Hippocampal formation (tissue), 2 donors: ENCODE measurements around the gene RNASEL.
"Not testable (repeated sequence)": the region's sequence is repeated elsewhere in the genome, so short reads cannot be mapped to it uniquely, and the experiment has no call there.

Experiments
- DNase-seq, 2 donors: peaks; one replicate each; lab custom pipeline; 2025; lab: John Stamatoyannopoulos, UW

Gene RNASEL, protein sequence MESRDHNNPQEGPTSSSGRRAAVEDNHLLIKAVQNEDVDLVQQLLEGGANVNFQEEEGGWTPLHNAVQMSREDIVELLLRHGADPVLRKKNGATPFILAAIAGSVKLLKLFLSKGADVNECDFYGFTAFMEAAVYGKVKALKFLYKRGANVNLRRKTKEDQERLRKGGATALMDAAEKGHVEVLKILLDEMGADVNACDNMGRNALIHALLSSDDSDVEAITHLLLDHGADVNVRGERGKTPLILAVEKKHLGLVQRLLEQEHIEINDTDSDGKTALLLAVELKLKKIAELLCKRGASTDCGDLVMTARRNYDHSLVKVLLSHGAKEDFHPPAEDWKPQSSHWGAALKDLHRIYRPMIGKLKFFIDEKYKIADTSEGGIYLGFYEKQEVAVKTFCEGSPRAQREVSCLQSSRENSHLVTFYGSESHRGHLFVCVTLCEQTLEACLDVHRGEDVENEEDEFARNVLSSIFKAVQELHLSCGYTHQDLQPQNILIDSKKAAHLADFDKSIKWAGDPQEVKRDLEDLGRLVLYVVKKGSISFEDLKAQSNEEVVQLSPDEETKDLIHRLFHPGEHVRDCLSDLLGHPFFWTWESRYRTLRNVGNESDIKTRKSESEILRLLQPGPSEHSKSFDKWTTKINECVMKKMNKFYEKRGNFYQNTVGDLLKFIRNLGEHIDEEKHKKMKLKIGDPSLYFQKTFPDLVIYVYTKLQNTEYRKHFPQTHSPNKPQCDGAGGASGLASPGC

DNA sequence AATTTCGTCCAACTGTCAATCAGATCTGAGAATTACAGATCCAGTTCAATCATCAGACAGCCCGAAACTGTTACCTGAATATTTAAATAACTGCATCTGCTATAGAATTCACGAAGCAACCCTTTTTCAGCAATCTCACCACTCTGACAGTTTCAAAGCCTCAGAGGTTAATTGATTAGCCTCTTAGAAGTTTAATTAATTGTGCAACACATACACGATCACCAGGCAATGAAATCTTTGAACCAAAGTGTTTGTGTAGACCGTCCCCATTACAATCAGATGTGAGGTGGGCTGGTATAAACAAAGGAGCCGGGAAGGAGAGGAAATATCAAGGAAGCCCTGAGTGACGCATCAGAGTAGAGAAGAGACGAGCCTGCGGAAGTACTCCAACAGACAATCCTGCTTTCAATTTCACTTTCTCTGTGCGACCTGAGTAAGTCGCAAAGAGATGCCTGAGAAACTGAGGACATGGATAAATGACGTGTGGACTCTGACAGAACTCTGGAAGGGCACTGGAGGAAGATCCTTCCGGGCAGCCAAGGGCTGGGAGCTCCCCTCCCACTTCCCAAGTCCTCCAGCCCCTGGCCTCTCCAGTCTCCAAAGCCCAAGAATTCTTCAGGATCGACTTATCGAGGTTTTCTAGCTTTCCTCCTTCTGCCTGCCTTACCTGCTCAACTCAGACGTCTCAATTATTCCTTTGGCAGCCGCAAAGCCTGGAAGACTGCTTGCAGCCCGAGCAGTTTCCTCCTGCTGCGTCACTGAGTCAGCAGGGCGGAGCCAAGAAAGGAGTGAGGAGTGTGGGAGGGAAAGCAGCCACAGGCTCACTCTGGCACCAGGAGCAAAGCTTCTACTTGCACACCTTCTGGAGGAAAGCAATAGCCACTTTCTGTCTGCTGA is at the start of gene RNASEL:
Gene RNASEL, minus strand, starts transcription at position 757 of the 897 bp plus-strand sequence. CDS start 2,450 bp downstream, outside the sequence.
- DNase-seq, result peak; percentile 16 to 46

DNA sequence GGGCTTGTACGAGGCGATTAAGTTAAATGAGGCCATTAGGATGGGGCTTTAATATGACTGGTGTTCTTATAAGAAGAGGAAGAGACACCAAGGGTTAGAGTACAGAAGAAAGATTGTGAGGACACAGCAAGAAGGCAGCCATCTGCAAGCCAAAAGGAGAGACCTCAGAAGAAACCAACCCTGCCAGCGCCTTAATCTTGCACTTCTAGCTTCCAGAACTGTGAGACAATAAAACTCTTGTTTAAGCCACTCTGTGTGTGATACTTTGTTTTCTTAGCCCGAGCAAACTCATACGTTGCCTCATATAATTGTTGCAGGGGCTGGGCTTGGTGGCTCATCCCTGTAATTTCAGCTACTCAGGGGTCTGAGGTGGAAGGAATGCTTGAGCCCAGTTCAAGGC is 48.7 kb upstream of the RNASEL start:
- DNase-seq, result no peak

DNA sequence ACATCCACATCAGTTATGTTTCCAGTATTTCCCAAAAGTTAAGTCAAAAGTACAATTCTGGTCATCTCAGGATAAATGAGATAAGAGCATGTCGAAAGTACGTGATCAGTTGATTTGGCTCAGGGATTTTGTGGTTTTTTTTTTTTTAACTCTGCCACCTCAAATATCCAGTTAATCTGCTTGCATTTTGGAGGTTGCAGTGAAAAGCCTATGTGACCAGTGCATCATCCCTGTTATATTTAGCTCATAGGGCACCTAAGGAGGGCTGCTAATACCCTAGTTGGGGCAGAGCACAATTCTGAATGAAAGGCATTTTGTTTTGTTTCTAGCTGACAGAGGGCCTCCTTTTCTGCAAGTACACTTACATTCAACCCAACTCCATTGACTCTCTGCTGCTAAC is 46.8 kb upstream of the RNASEL start:
- no peak for DNase-seq

GRCh38 chr1:182634306-182635072 is 45.4 kb upstream of the RNASEL start:
- no peak for DNase-seq

DNA sequence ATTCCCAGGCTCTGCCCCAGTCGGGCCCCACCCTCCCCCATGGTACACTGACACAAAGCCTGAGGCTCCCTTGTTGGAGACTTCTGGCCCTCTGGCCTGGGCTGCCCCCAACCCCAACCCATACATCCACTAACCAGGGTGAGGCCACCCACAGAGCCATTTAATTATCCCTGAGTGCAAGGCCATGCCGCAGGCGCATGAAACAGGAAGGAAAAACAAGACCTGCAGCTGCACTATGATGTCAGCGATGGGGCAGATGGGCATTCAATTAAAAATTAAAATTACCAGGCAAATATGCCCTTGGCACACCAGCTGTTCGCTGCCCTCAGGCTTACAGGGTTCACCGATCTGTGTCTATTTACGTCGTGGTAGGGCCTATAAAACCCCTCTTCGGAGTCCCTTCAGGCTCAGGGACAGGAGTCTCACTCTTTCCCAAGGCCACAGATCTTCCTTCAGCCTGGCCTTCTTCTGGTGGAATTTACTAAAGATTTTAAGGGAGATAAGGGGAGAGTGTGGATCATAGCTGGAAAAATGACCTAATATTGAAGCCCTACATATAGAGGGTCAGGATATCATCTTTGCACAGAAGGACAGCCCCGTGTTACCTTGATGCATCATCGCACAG is 44.7 kb upstream of the RNASEL start:
- no peak for DNase-seq

GRCh38 chr1:182633031-182633430 is 44.0 kb upstream of the RNASEL start:
- no peak for DNase-seq

- not testable (repeated sequence) for DNase-seq
Observed at GRCh38 chr1:182632441-182632857, 43.4 kb upstream of the RNASEL start.

GRCh38 chr1:182631954-182632353 is 42.9 kb upstream of the RNASEL start:
- DNase-seq, result no peak

DNA sequence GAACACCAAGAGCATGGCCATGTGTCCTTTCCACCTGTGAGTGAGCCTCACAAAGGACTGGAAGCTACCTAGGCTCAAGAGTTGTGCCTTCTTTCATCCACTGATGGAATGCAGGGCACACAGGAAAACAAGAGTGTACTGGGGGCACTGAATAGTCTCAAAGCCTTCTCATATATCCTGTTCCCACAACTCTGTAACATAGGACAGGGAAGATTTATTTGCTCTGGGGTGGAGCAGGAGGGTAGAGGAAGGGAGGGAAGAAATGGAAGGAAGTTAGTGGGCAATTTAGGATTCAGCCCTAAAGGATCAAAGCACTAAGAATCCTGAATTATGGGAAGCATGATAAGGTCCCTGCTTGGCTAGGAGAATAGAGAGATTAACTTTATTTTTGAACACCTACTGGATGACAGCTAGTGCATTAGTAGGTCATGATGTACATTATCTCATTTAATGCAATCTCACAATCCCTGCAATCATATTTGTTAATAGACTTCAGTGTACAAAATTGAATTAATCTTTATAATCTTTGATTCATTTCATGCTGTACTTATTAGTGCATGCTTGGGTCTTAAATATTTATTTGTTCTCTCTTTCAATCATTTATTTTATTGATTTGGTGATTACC is 42.1 kb upstream of the RNASEL start:
- no peak for DNase-seq

DNA sequence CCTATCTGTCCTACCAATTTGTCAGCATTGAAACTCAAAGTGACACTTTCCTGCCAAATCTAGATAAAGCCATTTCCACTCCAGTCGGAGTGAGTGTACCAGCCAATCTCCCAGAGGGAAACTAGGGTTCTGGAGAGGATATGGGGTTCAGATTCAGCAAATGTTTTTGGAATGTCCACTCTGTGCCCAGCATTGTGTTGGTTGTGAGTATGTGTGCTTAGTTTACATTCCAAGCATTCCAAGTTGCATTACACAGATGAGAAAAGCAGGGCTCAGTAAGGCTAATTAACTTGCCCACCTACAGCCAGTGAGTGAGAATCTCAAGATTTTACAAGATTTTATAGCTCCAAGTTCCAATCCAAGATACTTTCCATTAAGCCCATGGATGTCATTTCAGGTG is 41.5 kb upstream of the RNASEL start:
- DNase-seq, result no peak

GRCh38 chr1:182629499-182630096 is 40.5 kb upstream of the RNASEL start:
- no peak for DNase-seq

DNA sequence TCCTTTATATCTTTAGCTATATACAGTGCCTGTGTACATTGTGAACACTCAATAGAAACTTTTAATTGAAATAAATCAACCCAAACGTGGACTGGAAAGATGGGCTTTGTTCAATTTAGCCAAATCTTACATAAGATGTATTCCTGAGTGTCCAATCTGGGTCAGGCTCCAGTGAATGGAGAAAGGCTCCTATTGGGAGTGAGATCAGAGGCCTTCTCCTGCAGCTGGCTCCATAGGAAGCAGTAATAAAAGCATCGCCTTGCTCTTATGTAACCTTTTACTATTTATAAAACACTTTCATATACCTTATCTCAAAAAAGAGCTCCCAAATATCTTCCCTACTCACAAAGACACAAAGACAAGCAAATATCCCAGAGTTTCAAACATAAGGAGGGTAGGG is 40.0 kb upstream of the RNASEL start:
- no peak for DNase-seq

GRCh38 chr1:182628657-182629056 is 39.6 kb upstream of the RNASEL start:
- no peak for DNase-seq

- DNase-seq, result no peak
Observed at GRCh38 chr1:182627622-182628021, 38.6 kb upstream of the RNASEL start.

- no peak for DNase-seq
Observed at GRCh38 chr1:182626527-182626926, 37.5 kb upstream of the RNASEL start.

DNA sequence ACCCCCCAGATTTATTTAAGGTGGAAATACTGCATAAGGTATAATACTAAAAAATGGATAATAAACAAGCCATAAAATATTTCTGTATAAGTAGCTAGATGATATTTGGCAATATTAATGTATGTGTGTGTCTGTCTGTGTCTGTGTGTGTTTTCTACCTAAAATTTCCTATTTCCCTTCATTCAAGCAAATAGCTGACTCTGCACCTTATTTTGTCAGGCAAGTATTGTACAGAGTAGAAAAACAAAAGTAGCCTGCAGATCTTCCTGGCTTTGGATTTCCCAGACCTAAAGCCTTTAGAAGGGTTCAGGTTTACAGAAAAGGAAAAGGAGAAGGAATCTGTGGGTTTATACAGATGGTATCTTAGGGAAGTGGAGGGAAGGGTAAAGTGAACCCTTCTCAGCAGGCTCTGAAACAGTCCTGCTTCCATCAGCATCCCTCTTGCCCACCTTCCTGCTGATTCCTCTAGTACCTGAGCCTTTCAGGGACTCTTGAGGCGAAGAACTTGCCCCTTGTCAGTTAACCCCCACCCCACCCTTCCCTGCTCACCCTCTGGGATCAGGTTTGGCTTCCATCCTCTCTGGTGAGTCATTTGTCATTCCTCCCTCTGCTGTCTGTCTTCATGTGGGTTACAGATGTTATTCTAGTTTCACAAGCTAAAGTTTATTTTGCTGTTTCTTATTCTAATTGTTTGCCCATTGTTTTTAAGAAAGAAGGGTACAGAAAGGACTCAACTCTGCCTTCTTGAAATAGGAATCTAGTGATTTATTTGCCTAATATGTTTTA is 36.9 kb upstream of the RNASEL start:
- no peak for DNase-seq

GRCh38 chr1:182625024-182625423 is 36.0 kb upstream of the RNASEL start:
- no peak for DNase-seq

- DNase-seq, result no peak
Observed at GRCh38 chr1:182624577-182624976, 35.5 kb upstream of the RNASEL start.

GRCh38 chr1:182622901-182623528 is 34.0 kb upstream of the RNASEL start:
- no peak for DNase-seq
